ENCODE results near the gene CCDC92.

The CCDC92 gene

DNA sequence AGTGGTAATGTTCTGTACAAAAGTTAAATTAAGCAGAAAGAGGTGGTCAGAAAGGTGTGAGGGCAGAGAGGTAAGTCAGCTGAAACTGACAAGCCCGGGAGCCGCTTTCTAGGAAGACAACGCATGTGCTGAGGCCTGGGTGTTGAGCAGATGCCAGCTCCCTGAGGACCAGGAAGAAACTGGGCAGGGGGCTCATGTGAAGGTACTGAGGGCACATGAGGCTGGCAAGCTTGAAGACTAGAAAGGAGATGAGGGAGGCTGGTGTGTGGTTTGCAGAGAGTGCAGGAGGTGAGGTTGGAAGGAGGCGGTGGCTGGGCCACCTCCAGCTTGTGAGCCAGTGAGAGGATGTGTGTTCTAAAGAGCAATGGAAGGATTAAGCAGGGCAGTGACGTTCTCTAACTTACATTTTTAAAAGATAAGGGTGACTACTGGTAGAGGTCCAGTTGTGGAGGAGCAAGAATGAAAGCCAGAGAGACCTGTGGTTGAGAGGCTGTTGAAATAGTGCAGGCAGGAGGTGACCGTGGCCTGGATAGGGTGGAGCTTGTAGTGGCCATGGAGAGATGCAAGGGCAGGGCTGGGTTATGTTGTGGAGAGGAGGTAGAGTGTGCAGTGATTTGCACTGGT is 29.5 kb upstream of the CCDC92 start:
- DNase-seq: no peak

DNA sequence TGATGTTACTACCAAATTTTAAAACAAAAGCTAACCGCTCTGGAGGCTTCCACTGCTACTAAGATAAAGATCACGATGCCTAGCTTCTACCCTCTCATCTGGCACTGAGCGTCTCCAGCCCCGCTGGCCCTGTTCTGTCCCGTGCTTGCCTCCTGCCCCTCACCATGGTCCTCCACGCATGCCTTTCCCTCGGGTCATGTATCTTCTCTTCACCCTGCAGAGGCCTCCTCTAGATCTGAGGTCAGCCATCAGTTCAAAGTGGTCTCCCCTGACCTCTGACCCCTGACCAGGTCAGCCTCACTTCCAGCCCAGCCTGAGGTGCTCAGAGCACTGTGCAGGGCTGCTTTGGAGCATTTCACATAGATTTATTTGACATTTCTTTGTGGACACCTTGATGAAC is 28.7 kb upstream of the CCDC92 start:
- DNase-seq: no peak

DNA sequence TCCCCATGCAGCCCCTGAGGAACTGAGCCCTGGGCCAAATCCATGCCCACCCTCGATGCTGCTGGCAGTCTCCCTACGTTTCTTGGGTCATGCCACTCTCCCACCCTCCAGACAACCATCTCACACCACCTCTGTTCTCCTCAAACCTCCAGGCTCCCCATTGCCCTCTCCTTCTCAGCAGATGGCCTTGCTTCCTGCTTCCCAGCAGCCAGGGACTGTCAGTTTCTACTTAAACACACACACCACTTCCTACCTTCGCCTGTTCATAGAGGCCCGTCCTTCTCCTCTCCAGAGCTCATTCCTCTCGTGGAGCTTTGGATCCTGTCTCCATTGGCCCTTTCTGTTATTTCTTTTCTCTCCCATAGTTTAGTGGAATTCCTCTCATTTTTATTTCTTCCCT is 27.5 kb upstream of the CCDC92 start:
- no peak for DNase-seq

DNA sequence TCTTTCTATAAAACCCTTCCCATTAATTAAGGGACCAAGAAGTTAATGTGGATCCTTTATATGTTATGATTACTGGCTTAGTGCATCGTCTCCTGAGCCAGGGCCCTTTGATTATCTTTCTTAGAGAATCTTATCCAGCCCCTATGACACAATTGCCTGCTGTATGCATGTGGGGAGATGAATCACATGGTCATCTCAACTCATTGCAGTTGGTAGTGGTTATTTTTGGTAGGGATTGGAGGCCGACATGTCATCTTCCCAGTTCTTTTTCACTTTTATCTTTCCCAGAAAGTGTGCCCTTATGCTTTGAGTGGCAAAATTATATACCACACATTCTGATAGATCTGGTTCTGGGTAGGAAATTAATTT is 26.3 kb upstream of the CCDC92 start:
- DNase-seq: no peak

DNA sequence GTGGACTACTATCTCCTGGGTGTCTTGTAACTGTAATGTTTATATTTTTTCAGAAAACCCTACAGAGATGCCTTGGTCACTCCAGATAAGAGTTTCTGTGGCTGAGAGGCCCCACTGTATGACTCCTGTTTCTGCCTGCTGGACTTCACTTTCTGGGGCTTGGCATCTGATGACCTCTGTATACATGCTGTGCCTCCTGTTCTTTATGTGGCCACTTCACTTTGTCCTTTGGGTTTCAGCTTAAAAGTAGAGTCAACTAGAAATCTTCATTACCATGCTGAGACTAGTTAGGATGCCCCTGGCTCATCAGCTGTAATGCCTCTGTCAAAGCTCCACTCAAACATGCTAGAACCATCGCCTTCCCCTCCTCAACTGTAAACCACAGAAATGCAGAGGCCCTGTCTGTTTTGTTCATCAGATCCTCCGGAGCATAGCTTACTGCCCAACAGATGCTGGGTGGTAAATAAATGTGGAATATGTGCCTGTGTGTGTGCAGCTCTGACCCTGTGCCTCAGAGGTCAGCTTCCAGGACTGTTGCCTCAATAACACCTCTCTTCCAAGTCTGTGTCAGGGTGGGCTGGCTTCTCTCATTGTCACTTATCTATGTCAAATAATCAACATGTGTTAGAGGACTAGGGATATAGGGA is 25.8 kb upstream of the CCDC92 start:
- no peak for DNase-seq

DNA sequence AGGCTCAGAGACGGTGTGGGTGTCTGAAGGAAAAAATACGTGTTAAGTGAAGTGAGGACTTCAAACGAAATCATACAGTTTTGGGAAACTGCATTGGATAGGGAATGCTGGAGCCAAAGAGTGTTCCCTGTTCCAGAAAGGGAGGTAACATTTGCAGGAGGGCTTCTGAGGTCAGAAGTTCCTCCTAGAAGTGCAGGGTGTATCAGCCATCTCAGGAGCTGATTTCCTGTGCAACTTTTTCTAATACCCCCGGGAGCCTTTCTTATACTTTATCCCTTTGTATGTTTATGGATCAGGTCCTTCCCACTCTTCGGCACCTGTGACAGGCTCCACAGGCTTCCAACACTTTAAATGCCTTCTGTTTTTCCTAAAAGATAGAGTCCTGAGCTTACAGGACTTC is 25.3 kb upstream of the CCDC92 start:
- no peak for DNase-seq

DNA sequence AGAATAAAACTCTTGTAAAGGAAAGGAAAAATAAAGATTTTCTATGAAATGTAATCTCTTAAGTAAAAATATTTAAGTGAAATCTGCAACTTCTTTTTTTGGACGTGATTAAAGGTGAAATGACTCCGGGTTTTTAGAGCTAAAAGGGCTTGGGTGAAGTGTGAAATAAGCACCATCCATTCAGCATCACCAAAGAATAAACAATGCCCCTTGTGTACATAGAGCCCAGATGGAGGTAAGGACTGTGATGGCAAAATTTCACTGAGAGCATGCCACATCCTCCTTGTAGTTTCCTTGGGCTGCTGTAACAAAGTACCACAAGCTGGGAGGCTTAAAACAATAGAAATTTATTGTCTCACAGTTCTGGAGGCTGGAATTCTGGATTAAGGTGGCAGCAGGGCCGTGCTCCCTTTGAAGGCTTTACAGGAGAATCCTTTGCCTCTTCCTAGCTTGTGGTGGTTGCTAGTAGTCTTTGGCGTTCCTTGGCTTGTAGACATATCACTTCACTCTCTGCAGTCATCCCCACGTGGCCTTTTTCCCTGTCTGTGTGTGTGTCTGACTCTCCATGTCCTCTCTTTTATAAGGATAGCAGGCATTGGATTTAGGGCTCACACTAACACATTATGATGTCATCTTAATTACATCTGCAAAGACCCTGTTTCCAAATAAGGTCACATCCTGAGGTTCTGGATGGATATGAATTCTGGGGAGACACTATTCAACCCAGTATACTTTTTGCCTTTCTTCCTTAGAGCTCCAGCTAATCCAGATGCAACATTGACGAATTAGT is 24.6 kb upstream of the CCDC92 start:
- no peak for DNase-seq

DNA sequence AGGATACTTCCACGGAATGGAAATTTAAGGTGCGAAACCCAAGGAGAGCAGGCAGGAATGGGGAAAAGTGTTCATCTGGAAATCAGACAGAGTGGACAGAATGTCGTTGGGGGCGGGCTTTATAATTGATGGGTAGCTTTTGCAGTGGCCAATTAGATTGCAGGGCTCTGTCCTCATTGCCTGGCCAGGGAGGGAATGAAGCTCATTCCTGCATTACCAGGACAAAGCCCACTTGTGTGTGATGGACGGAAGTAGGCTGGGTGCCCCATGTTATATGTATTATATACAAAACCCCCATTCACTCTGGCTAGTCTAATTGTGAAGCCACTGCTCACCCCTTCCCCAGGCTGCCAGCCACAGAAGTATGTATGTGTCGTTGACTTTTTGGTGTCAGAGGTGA is 23.9 kb upstream of the CCDC92 start:
- DNase-seq: no peak

DNA sequence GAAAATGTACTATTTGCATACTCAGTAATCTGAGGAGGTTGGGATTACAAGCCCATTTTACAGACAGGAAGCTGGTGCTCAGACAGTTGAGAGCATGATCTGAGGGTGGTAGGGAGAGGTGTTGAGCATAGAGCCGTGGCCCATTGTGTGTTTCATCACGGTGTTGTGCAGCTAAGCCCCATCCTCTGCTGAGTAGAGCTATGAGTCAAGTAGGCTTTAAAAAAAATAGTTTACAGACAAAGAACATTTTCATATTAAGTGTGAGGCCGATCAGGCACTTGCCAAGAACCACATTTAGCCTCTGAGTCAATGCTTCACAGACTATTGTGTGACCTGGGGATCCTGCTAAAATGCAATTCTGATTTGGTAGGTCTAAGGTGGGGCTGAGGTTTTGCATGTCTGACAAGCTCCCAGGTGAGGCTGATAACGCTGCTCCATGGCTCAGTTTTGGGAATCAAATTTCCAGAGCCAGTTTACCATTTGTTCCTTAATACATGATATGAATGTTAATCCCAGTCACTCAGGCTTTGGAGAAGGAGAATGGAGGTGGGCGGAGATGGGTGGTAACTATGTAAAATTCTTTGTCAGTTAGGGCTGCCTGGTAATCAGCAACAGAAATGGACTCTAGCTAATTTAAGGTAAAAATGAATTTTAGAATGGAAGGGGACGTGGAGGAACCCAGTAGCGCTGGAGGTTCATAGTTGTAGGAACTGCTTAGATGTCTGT is 22.6 kb upstream of the CCDC92 start:
- no peak for DNase-seq

DNA sequence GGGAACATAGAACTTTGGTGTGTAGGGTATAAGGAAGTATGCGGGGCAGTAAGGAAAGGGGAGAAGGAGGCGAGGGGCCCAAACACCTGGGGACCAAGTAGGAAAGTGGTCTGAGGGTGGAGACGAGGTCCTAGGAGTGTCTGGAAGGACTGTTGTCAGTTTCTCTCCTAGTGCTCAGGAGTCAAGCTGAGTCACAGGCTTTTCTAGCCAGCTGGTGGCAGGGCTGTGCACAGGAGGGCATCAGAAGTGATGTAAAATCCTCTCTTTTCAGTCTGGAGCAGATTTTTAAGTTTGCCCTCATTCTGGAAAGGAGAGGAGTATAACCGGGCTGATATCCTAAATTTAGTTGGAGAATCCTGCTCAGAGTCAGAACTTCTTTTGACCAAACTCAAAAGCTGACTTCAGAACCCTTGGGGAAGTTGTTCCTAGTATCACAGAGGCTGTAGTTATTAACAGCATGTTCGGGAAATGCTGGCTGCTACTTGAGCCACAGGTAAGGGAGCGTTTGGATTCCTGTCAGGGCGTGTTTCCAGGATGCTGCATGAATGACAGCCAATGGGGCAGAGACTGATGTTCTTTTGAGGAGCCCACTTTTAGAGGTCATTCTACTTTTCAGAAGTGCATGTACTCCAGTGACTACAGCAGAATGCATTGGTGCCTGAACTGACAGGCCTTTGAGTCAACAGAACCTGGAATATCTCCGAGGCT is 19.6 kb upstream of the CCDC92 start:
- no peak for DNase-seq

DNA sequence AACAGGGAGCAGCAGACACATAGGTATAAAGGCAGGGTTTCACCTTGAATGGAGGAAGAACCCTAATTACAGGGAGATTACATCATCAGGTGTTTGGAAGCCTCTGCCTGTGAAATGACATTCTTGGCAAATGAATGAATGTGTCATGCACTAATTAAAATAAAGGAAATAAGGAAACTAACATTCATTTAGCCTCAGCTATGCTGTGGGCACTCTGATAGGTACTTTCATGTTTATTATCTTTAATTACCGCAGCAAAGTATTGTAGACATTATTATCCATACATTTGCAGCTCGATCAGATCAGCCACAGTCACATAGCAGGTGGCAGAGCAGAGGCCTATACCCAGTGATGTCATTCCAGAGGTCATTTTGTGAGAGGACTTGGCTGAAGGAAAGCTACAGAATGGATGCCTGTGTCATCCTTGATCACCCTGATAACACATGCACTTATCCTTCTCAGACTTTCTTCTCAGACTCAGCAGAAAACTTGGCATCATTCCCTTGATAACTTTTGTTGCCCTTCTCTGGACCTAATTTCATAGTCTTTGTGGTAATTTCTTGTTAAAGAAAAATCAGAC is 18.8 kb upstream of the CCDC92 start:
- no peak for DNase-seq

DNA sequence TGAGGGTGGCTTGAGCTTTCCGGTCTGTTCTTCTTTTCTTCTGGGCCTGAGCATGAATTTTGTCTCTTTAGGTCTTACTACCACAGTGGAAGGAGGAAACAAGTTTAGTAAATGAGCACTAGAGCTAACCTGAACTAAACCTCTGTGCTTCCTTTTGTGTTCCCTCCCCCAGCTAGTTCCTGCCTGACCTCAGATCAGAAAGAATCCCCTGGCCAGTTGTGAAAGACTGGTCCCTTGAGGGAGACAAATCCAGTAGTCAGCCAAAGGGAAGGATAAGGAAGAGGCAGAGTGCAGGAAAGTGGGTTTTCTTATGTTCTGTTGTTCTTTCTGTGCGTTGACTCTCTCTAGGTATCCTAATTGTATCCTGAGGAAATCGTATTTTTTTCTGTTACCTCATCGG is 17.9 kb upstream of the CCDC92 start:
- no peak for DNase-seq

DNA sequence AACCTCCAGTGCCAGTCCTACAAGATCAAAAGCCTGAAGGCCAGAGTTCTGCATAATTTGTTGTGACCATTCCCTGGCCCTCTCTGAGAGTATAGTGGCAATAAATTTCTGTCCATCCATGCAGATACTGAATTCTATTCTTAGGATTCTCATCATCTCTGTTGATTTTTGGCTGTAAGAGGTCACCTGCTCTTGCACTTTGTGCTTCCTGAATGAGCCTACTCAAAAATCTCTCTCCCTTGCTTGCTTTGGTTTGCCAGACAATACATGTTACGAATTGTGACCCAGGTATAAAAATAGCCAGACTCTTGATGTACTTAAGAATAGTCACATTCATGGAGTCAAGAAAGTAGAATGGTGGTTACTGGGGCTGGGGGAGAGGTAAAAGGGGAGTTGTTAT is 17.1 kb upstream of the CCDC92 start:
- DNase-seq: no peak

DNA sequence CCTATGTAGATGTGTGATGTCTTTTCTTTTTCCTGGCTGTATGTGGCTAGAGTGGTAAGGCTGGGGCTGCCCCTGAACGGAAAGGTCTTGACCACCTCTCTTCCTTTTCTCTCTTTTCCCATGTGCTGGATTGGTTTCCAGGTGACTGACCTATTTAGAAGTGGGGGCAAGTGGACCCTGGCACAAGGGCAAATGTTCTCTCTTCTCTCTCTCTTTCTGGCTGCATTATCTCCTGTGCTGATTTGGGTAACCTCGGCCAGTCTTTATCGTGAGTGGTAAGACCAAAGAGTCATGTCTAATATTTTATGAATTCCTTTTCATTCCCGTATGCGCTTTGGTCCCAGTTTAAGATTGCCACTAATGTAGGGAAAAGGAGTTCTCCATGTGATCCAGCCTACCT is 16.5 kb upstream of the CCDC92 start:
- DNase-seq: no peak

DNA sequence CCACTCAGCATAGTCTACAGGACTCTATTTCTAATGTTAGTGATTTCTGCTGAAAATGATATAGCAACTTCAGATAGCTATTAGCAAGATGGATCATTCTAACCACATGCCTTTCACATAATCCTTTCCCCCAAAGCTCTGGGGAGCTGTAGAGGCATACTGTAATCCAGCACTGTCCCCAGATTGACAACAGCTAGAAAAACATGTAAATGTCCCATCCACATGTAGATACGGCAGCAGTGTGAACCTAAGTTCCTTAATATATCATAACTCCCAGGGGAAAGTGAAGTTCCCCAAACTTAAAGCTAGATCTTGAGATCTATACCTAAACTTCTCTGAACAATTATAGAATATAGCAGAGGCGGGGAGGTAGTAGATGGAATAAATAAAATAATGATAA is 14.4 kb upstream of the CCDC92 start:
- no peak for DNase-seq

DNA sequence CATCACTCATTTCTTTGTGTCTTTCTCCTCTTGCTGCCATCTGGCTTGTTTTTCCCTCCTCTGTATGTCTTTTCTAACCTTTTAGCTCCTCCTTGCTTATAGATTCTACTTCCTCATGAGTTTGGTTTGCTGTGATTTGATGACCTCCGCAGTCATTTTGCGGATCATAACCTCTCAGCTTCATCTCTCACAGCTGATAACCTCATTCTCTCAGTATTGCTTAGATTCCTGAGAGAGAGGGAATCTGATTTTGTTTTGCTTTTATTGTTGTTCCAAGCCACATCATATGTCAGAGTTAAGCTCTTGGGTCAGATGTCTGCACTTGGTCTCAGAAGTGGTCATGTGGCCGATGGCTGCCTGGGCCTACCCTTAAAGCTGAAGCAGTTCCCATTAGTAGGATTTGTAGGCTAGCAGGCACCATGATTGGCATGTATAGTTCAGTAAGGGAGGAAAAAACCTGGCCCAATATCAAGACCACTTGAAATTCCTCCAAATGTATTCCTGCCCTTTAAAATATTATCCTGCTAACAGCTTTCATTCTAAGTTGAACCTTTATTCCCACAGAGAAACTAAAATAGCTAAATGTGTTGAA is 13.8 kb upstream of the CCDC92 start:
- no peak for DNase-seq

DNA sequence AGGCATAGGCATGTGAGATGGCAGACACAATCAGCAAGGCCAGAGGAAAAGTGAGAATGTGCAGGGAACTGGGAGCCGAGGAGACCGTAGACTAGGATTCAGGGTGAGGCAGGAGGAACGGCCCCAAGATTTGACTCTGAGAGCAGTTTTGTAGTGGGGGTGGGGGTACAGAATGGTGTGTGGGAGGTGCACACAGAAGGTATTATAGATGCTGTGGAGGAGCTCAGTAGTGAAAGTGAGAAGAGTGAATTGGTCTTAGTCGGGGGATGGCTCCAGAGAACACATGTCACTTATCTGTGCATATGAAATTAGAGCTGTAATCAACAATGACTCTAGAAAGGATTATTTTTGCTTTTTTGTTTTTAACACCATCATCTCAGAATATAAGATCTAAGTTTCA is 12.3 kb upstream of the CCDC92 start:
- no peak for DNase-seq

DNA sequence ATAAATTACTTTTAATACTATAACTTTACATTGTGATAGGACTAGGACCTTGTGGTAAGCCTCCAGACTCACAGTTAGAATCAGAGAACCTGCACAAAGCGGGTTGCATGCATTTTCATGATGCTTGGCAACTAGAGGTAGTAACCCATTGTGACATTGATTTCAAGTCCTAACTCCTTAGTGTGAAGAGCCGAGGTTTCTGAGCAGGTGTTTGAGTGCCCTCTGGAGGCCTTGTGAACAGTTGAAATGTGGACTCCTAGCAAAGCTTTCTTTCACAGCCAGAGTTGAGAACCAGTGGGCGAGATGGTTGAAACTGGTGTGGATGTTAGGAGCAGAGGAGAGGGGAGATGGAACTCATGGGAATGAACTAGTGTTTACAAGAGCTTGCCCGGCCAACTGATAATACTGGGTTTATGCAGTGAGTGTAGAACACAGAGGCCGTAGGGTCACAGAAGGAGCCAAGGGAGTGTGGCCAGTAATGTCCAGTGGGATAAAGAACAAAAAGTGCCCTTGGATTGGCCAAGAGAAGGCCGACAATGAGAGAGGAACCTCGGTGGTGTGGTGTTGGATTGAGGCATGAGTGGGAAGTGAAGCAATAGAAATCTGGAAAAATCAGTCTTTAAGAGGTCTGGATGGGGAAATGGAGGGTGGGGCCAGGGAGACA is 11.3 kb upstream of the CCDC92 start:
- peak; percentile 18 to 35 for DNase-seq

DNA sequence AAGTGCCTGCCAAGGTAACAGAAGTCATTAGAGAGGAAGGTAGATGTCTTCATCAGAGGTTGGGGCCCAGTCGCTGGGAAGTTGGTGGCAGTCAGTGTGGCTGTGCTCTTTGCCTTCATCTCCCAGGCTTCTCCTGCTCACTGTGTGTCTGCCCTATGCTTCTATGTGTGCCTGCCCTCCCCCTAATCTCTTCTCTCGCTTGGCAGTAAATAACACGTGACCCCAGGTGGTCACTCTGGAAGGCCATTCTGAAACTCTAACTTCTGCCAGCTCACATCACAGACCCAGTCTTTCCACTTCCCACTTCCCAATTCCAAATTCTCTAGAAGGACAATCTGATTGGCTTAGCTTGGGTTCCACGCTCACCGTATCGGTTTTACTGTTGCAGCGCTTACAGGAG is 9.6 kb upstream of the CCDC92 start:
- DNase-seq: no peak

DNA sequence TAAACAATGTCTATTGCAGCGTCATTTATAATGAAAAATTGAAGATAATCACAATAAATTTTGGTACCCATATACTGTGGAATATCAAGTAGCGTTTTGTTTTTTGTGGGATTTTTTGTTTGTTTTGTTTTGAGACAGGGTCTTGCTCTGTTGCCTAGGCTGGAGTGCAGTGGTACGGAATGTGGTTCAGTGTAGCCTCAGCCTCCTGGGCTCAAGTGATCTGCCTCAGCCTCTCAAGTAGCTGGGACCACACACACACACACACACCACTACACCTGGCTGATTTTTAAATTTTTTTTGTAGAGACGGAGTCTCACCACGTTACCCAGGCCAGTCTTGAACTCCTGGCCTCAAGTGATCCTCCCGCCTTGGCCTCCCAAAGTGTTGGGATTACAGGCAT is 6.9 kb upstream of the CCDC92 start:
- DNase-seq: no peak

DNA sequence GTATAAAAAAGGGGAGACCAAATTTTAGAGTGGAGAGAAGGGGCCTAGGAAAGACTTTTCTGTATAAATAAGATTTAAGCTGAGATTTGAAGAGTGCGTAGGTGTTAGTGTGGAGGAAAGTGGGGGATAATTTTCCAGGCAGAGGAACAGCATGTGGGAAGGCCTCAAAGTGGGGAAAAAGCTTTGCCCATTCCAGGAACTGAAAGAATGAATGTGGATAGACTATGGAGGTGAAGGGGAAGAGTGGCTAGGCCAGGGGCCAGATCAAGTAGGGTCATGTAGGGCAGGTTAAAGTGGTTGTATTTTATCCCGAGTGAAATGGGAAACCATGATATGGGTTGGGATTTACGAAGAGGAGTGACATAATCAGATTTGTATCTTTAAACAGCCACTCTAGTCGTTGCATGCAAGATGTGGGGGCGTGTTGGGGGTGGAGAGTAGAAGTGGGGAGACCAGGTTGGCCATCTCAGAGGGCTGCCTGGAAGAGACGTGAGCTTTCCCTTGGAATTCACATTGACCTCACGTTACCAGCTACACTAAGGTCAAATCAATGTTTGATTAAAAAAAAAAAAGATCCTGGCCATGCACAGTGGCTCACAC is 3.7 kb upstream of the CCDC92 start:
- DNase-seq: no peak

Data from stimulated activated CD4-positive, alpha-beta T cell treated with anti-CD3 and anti-CD28 coated beads, Interleukin-2, amount 100 ng/mL, for 24 hours (primary cell).